ENCODE measurements around the gene KCNA3. TPM values are rescaled to one million over a fixed set of nuclear protein-coding genes. Genes with fewer than 3 reads are reported as not detected.
A peak's percentile ranks its signal among the peaks of the same experiment; 100 is the strongest.

KCNA3 gene
- total and polyA plus RNA-seq, 2 of the 8 experiments (the other 6 are each of a cell fraction or from before 2014, with no cell fraction given) = 0.95 to 1.1 TPM

DNA sequence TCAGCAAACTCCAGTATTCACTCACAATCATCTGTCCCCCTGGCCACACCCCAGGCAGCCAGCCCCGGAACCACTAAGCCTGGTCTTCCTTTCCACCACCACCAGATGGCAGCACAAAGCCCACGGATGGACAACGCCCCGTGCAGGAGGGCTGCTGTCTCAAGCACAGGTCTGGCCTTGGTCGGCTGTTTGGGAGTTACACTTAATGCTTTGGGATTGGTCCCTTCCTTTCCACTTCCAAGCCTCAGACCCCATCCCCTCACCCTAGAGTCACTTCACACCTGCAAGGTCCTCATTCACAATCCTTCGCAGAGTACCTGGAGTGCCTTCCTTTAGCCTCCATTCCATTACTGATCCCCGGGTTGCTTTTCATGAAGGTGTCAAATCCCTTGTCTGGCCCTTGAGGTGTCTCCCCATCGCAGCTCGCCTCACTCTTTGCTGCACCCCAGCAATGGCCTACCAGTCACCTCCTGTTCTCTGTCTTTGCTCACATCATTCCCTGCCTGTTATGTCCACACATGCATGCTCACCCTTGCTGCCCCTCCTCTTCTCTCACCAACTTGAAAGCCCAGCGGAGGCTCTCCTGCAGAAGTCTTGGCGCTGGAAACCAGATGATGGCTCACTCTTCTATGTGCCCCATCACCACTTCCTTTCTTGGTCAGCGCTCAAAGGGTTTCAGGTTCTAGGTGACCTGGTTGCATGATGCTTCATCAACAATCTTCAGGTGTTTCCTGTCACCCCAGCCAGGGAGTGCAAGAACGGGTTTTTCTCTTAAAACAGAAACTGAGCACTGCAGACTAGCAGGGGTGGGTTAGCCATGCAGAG, 43.7 kb downstream of the KCNA3 start:
- Histone ChIP-seq H2BK20ac (ENCODE audit: low read length) (0 out of 2 replicates have a peak overlapping the region, but pooled peaks have one; percentile 21), H3K36me3 (ENCODE audit: control insufficient read depth in 2 of 4, insufficient read depth in 4 of 4, low read length in 3 of 4) (no peaks in the 10 kb centered on the region), H4K8ac (ENCODE audit: extremely low read depth, insufficient read depth, low read length) (no peak overlapping the region), H4K20me1 (replicated peaks in 1 of 2; ENCODE audit: control insufficient read depth in 1 of 2, insufficient read depth in 2 of 2, low read length in 2 of 2) (no peaks in the 10 kb centered on the region), H3K79me2 (ENCODE audit: control insufficient read depth in 1 of 2, insufficient read depth in 2 of 2, low read length in 2 of 2) (no peaks in the 10 kb centered on the region), H3K27me3 (replicated peaks in 1 of 4; ENCODE audit: control insufficient read depth in 3 of 4, extremely low read depth in 1 of 4, insufficient read depth in 3 of 4, low read length in 3 of 4) (peaks cover 0 to 11% (median 0%) of the 10 kb centered on the region in 4 experiments; a peak in 2 of 7 replicates), H2AFZ (ENCODE audit: low read length) (peak overlapping the region; percentile 81; the same call in 1 of the 2 replicates), H3K23me2 (ENCODE audit: low read depth, low read length) (no peaks in the 10 kb centered on the region), H3K27ac (ENCODE audit: low read depth, low read length) (no peak overlapping the region), H3K79me1 (ENCODE audit: low read depth, low read length) (no peaks in the 10 kb centered on the region), H3K9ac (replicated peaks in 1 of 4; ENCODE audit: extremely low read depth in 1 of 4, low read depth in 3 of 4, low read length in 3 of 4) (no peak overlapping the region), H3K23ac (ENCODE audit: insufficient read length) (no peak overlapping the region), H3K4ac (replicated peaks; ENCODE audit: insufficient read length, low read depth, low read length) (no peak overlapping the region), H4K5ac (ENCODE audit: insufficient read length, low read depth, low read length) (no peak overlapping the region), H3K4me2 (ENCODE audit: insufficient read depth in 1 of 2, low read depth in 2 of 2, low read length in 2 of 2) (no peak overlapping the region), H4K91ac (replicated peaks; ENCODE audit: insufficient read length, low read length) (no peak overlapping the region), H2BK12ac (ENCODE audit: low read depth, low read length) (no peak overlapping the region), H2BK5ac (ENCODE audit: low read depth, low read length) (no peak overlapping the region), H2BK120ac (replicated peaks; ENCODE audit: low read depth, low read length) (no peak overlapping the region), H2AK5ac (ENCODE audit: low read depth, low read length) (no peak overlapping the region), H3K56ac (replicated peaks; ENCODE audit: insufficient read length, low read depth, low read length) (no peak overlapping the region), H3K9me3 (ENCODE audit: insufficient read depth in 2 of 2, low read depth in 1 of 2, low read length in 1 of 2) (no peaks in the 10 kb centered on the region), H3K18ac (ENCODE audit: extremely low read depth, low read length) (no peak overlapping the region), H3K4me1 (replicated peaks in 1 of 4; ENCODE audit: control insufficient read depth in 3 of 4, insufficient read depth in 4 of 4, low read length in 3 of 4) (no peaks in the 10 kb centered on the region), H3K14ac (ENCODE audit: insufficient read length) (no peak overlapping the region), H3K4me3 (ENCODE audit: extremely low read depth in 1 of 4, insufficient read depth in 2 of 4, low read depth in 3 of 4, low read length in 4 of 4) (no peak overlapping the region), H2BK15ac (ENCODE audit: low read length) (no peak overlapping the region)
- FAIRE-seq (peak; percentile 77), DNase-seq (ENCODE audit: low read depth in 1 of 2, low spot score in 2 of 2) (peak; percentile 54 to 89)
- 58% methylated on average over 13 of the region's 13 CpGs; no CpG with 5 or more reads in 1 of the 2 experiments for WGBS, 2 experiments (ENCODE audit: extremely low coverage in 1 of 2, insufficient coverage in 1 of 2, insufficient read length in 1 of 2, insufficient replicate concordance in 2 of 2, low coverage in 1 of 2, low lambda C conversion rate in 2 of 2, missing lambda C conversion rate in 1 of 2)
- POLR2A ChIA-PET (ENCODE audit: partially characterized antibody) = no interaction called here
- CTCF ChIA-PET (ENCODE audit: partially characterized antibody) = interaction anchor here (0.9 to 5.0 kb wide), 12 partner anchors 8 to 150 kb away, joined by 3 to 72 read pairs (median 4); no protein-coding TSS in a partner anchor
- TF ChIP-seq RBBP5 (IDR thresholded peaks at IDR 0.05; ENCODE audit: borderline replicate concordance, low read depth, low read length) (no peak), YY1 (IDR thresholded peaks at IDR 0.05; ENCODE audit: low read depth, low read length) (no peak), RAD21 (IDR thresholded peaks at IDR 0.05 in 1 of 2, conservative IDR thresholded peaks at IDR 0.05 in 1 of 2; ENCODE audit: low read depth in 2 of 2, low read length in 2 of 2) (peak; percentile 83 to 86), CREB1 (IDR thresholded peaks at IDR 0.05) (no peak), RFX5 (IDR thresholded peaks at IDR 0.05; ENCODE audit: borderline replicate concordance, low read depth, low read length) (no peak), BACH1 (IDR thresholded peaks at IDR 0.05; ENCODE audit: low read length) (peak; percentile 55; the same call in 1 of the 2 replicates), NRF1 (IDR thresholded peaks at IDR 0.05; ENCODE audit: low read depth, low read length) (no peak), TEAD4 (IDR thresholded peaks at IDR 0.05; ENCODE audit: low read depth, low read length) (no peak)
- TF ChIP-seq, protein P1, sequence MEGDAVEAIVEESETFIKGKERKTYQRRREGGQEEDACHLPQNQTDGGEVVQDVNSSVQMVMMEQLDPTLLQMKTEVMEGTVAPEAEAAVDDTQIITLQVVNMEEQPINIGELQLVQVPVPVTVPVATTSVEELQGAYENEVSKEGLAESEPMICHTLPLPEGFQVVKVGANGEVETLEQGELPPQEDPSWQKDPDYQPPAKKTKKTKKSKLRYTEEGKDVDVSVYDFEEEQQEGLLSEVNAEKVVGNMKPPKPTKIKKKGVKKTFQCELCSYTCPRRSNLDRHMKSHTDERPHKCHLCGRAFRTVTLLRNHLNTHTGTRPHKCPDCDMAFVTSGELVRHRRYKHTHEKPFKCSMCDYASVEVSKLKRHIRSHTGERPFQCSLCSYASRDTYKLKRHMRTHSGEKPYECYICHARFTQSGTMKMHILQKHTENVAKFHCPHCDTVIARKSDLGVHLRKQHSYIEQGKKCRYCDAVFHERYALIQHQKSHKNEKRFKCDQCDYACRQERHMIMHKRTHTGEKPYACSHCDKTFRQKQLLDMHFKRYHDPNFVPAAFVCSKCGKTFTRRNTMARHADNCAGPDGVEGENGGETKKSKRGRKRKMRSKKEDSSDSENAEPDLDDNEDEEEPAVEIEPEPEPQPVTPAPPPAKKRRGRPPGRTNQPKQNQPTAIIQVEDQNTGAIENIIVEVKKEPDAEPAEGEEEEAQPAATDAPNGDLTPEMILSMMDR (IDR thresholded peaks at IDR 0.05; ENCODE audit: control extremely low read depth in 1 of 3, insufficient read depth in 1 of 3, low read depth in 1 of 3, low read length in 3 of 3) = peak; percentile 85 to 93 (median 88)
